ENCODE measurements around the gene TRDMT1.
"Not testable (repeated sequence)": the region's sequence is repeated elsewhere in the genome, so short reads cannot be mapped to it uniquely, and the experiment has no call there.

The TRDMT1 gene

GRCh38 chr10:17125206-17125893 is 76.1 kb downstream of the TRDMT1 start:
- H3K27ac Mint-ChIP-seq: no peak overlapping the region
- no peaks in the 10 kb centered on the region for H3K9me3 Mint-ChIP-seq (ENCODE audit: low read depth)
- peaks cover 2% of the 10 kb centered on the region for H3K4me1 Mint-ChIP-seq (ENCODE audit: low read depth)
- no peaks in the 10 kb centered on the region for H3K27me3 Mint-ChIP-seq
- peaks cover 36% of the 10 kb centered on the region for H3K36me3 Mint-ChIP-seq
- no peak overlapping the region for H3K4me3 Mint-ChIP-seq

GRCh38 chr10:17123961-17124360 is 77.5 kb downstream of the TRDMT1 start:
- Mint-ChIP-seq H3K27ac (no peak overlapping the region), H3K36me3 (peaks cover 38% of the 10 kb centered on the region), H3K4me3 (no peak overlapping the region), H3K4me1 (ENCODE audit: low read depth) (peaks cover 2% of the 10 kb centered on the region), H3K9me3 (ENCODE audit: low read depth) (no peaks in the 10 kb centered on the region), H3K27me3 (no peaks in the 10 kb centered on the region)

- Mint-ChIP-seq H3K36me3 (peaks cover 39% of the 10 kb centered on the region), H3K4me3 (no peak overlapping the region), H3K4me1 (ENCODE audit: low read depth) (peaks cover 2% of the 10 kb centered on the region), H3K9me3 (ENCODE audit: low read depth) (no peaks in the 10 kb centered on the region), H3K27me3 (no peaks in the 10 kb centered on the region), H3K27ac (no peak overlapping the region)
Observed at GRCh38 chr10:17122726-17123661, 78.5 kb downstream of the TRDMT1 start.

GRCh38 chr10:17122052-17122451 is 79.4 kb downstream of the TRDMT1 start:
- Mint-ChIP-seq H3K4me3 (no peak overlapping the region), H3K36me3 (peaks cover 42% of the 10 kb centered on the region), H3K27ac (no peak overlapping the region)

DNA sequence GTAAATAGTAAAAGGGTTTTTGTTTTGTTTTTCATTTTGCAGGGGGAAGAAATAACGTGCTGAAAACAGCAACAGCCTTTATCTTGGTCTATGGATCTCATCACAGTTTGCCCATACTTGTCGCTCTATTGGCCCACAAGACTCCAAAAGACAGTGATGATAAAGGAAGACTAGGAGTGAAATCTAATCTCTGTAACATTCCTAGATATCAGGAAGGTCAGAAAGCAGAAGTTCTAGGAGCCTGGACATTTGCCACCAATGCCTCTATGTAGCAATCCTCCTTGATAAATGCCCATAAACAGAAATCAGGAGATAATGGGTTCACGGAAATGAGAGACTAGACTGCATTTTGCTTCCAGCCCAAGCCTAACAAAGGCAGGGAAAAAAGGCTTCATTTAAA is 80.8 kb downstream of the TRDMT1 start:
- H3K27me3 Mint-ChIP-seq: no peaks in the 10 kb centered on the region
- peaks cover 40% of the 10 kb centered on the region for H3K36me3 Mint-ChIP-seq
- no peak overlapping the region for H3K4me3 Mint-ChIP-seq
- peaks cover under 1% of the 10 kb centered on the region for H3K4me1 Mint-ChIP-seq (ENCODE audit: low read depth)
- H3K9me3 Mint-ChIP-seq (ENCODE audit: low read depth): no peaks in the 10 kb centered on the region
- no peak overlapping the region for H3K27ac Mint-ChIP-seq

More at GRCh38 chr10:17122052-17122451, 79.4 kb downstream of the TRDMT1 start:
- Mint-ChIP-seq H3K27me3 (no peaks in the 10 kb centered on the region), H3K4me1 (ENCODE audit: low read depth) (peaks cover 2% of the 10 kb centered on the region), H3K9me3 (ENCODE audit: low read depth) (no peaks in the 10 kb centered on the region)

GRCh38 chr10:17119845-17120244 is 81.6 kb downstream of the TRDMT1 start:
- Mint-ChIP-seq H3K36me3 (peaks cover 35% of the 10 kb centered on the region), H3K27ac (no peak overlapping the region)

DNA sequence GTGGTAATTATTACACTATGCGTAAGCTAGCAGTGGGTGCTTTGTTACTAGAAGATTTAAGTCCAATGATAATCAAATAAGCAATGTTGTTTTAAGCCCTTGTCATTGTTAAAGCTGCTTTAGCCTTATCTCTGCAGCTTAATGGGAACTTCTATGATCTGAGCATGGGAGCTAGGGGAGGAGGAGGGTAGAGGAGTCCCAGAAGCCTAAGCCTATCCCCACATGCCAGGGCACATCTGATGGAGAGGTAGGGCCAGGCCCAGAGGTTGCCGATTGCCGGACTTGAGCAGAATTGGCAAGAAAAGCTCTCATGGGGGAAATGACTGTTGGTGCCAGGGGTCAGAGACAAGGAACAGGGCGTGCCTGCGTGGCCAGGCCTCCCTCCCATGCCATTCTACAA is 85.3 kb downstream of the TRDMT1 start:
- Mint-ChIP-seq H3K27ac (no peak overlapping the region), H3K4me1 (ENCODE audit: low read depth) (peaks cover 10% of the 10 kb centered on the region), H3K27me3 (no peaks in the 10 kb centered on the region), H3K36me3 (peaks cover 30% of the 10 kb centered on the region), H3K4me3 (no peak overlapping the region), H3K9me3 (ENCODE audit: low read depth) (no peaks in the 10 kb centered on the region)

More at GRCh38 chr10:17119845-17120244, 81.6 kb downstream of the TRDMT1 start:
- Mint-ChIP-seq H3K4me3 (no peak overlapping the region), H3K27me3 (no peaks in the 10 kb centered on the region), H3K4me1 (ENCODE audit: low read depth) (peaks cover 6% of the 10 kb centered on the region), H3K9me3 (ENCODE audit: low read depth) (no peaks in the 10 kb centered on the region)

DNA sequence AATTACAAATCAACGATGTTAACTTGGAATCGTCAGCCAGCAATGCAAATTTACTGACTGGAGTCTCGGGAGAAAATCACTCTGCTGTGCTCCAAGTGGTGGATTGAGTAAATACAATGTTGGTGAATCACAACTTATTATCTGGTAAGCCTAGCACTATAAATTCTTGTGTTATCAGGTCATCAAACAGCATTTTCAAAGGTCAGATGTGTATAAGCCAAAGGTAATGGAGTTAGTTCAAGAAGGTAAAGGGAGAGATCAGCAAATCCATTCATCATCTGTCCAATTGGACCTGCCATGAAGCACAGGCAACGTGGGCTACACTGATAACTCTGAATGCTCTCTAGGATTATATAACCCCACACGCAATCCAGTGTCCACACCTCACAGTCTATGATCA is 85.8 kb downstream of the TRDMT1 start:
- Mint-ChIP-seq H3K4me1 (ENCODE audit: low read depth) (peaks cover 10% of the 10 kb centered on the region), H3K9me3 (ENCODE audit: low read depth) (no peaks in the 10 kb centered on the region), H3K27ac (no peak overlapping the region), H3K36me3 (peaks cover 29% of the 10 kb centered on the region), H3K4me3 (no peak overlapping the region), H3K27me3 (no peaks in the 10 kb centered on the region)

DNA sequence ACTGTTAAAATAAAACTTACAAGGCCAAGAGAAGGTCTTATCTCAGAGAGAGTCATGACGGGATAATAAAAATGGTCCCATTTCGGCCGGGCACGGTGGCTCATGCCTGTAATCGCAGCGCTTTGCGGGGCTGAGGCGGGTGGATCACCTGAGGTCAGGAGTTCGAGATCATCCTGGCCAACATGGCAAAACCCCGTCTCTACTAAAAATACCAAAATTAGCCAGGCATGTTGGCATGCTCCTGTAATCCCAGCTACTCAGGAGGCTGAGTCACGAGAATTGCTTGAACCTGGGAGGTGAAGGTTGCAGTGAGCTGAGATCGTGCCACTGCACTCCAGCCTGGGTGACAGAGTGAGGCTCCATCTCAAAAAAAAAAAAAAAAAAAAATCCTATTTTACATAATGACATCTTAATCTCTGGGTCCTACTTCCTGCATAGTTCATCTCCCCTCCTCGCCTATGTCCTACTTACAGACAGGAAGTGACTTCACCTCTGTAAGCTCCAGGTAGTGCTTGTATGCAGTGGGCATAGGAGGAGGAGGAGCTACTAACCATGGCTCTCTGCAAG is 86.5 kb downstream of the TRDMT1 start:
- H3K9me3 Mint-ChIP-seq (ENCODE audit: low read depth); H3K27ac Mint-ChIP-seq; H3K4me3 Mint-ChIP-seq; H3K27me3 Mint-ChIP-seq; H3K4me1 Mint-ChIP-seq (ENCODE audit: low read depth): not testable (repeated sequence)
- peaks cover 26% of the 10 kb centered on the region for H3K36me3 Mint-ChIP-seq

- H3K27ac Mint-ChIP-seq: no peak overlapping the region
- peaks cover 15% of the 10 kb centered on the region for H3K4me1 Mint-ChIP-seq (ENCODE audit: low read depth)
- H3K9me3 Mint-ChIP-seq (ENCODE audit: low read depth): no peaks in the 10 kb centered on the region
- H3K4me3 Mint-ChIP-seq: no peak overlapping the region
- H3K27me3 Mint-ChIP-seq: no peaks in the 10 kb centered on the region
- peaks cover 27% of the 10 kb centered on the region for H3K36me3 Mint-ChIP-seq
Observed at GRCh38 chr10:17113889-17114540, 87.5 kb downstream of the TRDMT1 start.

GRCh38 chr10:17113346-17113745 is 88.1 kb downstream of the TRDMT1 start:
- no peaks in the 10 kb centered on the region for H3K27me3 Mint-ChIP-seq
- H3K9me3 Mint-ChIP-seq (ENCODE audit: low read depth): no peaks in the 10 kb centered on the region
- H3K4me3 Mint-ChIP-seq: no peak overlapping the region
- H3K27ac Mint-ChIP-seq: no peak overlapping the region
- peaks cover 15% of the 10 kb centered on the region for H3K4me1 Mint-ChIP-seq (ENCODE audit: low read depth)
- peaks cover 30% of the 10 kb centered on the region for H3K36me3 Mint-ChIP-seq

DNA sequence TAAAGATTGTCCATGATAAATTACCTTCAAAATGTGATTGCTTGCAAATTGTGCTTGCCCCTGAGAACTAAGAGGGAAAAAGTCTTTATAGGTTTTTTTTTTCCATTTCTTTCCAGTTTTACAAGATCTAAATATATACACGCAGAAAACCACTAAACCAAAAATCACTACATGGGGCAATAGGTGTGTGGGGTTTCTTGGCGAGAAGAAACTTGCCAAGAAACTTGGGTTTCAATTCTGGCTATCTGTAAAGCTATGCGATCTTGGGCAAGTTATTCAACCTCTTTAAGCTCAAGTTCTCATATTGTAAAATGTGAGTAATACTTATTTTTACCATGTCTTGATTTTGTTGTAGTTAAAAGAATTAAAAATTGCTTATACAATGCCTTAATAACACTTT is 88.9 kb downstream of the TRDMT1 start:
- H3K4me3 Mint-ChIP-seq: no peak overlapping the region

DNA sequence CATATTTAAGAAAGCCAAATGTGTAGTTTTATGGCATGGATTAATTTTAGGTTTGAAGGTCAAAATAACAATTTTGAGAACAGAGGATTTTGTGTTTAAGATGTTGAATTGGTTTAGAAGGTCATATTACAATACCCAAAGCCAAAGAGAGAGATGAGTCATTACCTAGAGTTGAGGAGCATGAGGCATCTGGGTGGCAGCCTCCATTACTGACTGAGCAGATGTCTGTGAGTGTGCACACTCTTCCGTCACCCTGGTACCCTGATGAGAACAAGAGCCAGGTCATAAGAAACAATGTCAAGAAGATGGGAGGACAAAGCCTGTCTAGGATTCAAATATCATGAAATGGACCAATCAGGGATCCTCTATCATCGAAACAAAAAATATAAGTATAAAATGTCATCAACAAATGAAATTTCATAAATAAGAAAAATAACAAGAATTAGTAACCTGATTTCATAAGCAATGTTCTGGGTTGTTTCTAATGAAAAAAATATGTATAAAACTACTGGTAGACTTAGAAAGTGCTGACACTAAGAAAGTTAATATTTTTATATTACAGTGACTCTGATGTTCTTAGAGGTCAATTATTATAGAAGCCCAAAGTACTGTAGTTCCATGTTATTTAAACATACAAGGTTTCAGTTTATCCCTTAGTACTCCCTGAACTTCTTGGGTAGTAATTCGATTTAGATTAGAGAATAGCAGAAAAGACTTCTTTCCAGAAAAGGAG is 91.8 kb downstream of the TRDMT1 start:
- H3K4me1 Mint-ChIP-seq (ENCODE audit: low read depth): peaks cover 9% of the 10 kb centered on the region
- H3K27me3 Mint-ChIP-seq: no peaks in the 10 kb centered on the region
- H3K27ac Mint-ChIP-seq: no peak overlapping the region
- H3K36me3 Mint-ChIP-seq: peaks cover 20% of the 10 kb centered on the region
- H3K9me3 Mint-ChIP-seq (ENCODE audit: low read depth): no peaks in the 10 kb centered on the region
- H3K4me3 Mint-ChIP-seq: no peak overlapping the region

More for the DNA sequence above, 88.9 kb downstream of the TRDMT1 start:
- H3K9me3 Mint-ChIP-seq (ENCODE audit: low read depth): no peaks in the 10 kb centered on the region
- H3K27ac Mint-ChIP-seq: no peak overlapping the region
- no peaks in the 10 kb centered on the region for H3K27me3 Mint-ChIP-seq
- peaks cover 15% of the 10 kb centered on the region for H3K4me1 Mint-ChIP-seq (ENCODE audit: low read depth)
- H3K36me3 Mint-ChIP-seq: peaks cover 26% of the 10 kb centered on the region

DNA sequence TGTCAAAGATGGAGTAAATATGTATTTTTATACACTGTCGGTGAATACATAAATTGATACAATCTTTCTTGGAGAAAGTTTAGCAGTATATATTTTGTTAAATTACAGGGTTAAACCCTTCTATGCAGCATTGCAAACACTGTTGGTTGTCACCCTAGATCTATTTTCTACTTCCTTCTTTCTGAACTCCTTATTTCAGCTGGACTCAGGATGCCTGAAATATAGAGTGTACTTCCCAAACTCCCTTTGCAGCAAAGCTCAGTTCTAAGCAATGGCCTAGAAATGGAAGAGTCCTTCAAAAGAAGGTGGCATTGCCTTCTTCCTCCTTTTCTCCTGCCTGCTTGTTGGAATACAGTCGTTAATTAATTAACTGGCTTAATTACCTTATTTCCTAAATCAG is 92.4 kb downstream of the TRDMT1 start:
- Mint-ChIP-seq H3K9me3 (ENCODE audit: low read depth) (no peaks in the 10 kb centered on the region), H3K36me3 (peaks cover 18% of the 10 kb centered on the region), H3K27ac (no peak overlapping the region), H3K4me3 (no peak overlapping the region), H3K27me3 (no peaks in the 10 kb centered on the region), H3K4me1 (ENCODE audit: low read depth) (peaks cover 6% of the 10 kb centered on the region)

All from activated naive CD8-positive, alpha-beta T cell (primary cell).